Urinary bladder (tissue), 4 donors: ENCODE measurements around the gene FNIP2. TPM values are rescaled to one million over a fixed set of nuclear protein-coding genes. Genes with fewer than 3 reads are reported as not detected.
"Not testable (repeated sequence)": the region's sequence is repeated elsewhere in the genome, so short reads cannot be mapped to it uniquely, and the experiment has no call there.

Experiments
- DNase-seq: peaks from one replicate; pipeline ENCODE4 v3.0.0-alpha.2; 2015; ENCODE audit errors: extremely low spot score
- H3K27ac ChIP-seq: one replicate; pipeline ENCODE4 v1.5.1; 2013; ENCODE audit warnings: low read depth, mild to moderate bottlenecking, moderate library complexity
- H3K36me3 ChIP-seq: one replicate; pipeline ENCODE4 v1.6.1; 2013; ENCODE audit warnings: mild to moderate bottlenecking, moderate library complexity; ENCODE audit not compliant: insufficient read depth
- H3K4me1 ChIP-seq: one replicate; pipeline ENCODE4 v1.6.1; 2013; ENCODE audit warnings: mild to moderate bottlenecking, moderate library complexity; ENCODE audit not compliant: insufficient read depth
- H3K4me3 ChIP-seq: one replicate; pipeline ENCODE4 v1.5.1; 2013; ENCODE audit warnings: low read depth, low read length
- WGBS: extraction: QIAGEN DNeasy Blood & Tissue Kit; methylation state at CpG from one replicate; pipeline ENCODE4 v1.1.7; 2013; 5-methylcytosine and 5-hydroxymethylcytosine counted together
- polyA plus RNA-seq: library from polyadenylated mRNA; stranded (reverse); fragments of 200-250 nt; gene quantifications from one replicate; pipeline ENCODE4 v1.2.3, GENCODE V29; 2013
- total RNA-seq: library from RNA; depleted of rRNA; stranded (reverse); fragments of >200 nt; gene quantifications from one replicate; pipeline ENCODE4 v1.2.3, GENCODE V29; 2014
- donor health status: healthy with polysubstance abuse.
- donor health status: healthy.

The FNIP2 gene
- total and polyA plus RNA-seq, 2 donors: 15.6 to 54.0 TPM

- WGBS: 92% methylated on average over 3 of the region's 3 CpGs
- no peak overlapping the region for H3K27ac ChIP-seq
- DNase-seq: no peak
- peaks cover 1% of the 10 kb centered on the region for H3K4me1 ChIP-seq
- H3K4me3 ChIP-seq: no peak overlapping the region
- peaks cover 2% of the 10 kb centered on the region for H3K36me3 ChIP-seq
Observed at GRCh38 chr4:158903472-158904043, 134.7 kb downstream of the FNIP2 start.

GRCh38 chr4:158904815-158905214 is 136.0 kb downstream of the FNIP2 start:
- no peak overlapping the region for H3K27ac ChIP-seq
- WGBS: 100% methylated on average over 1 of the region's 1 CpG
- H3K4me3 ChIP-seq: no peak overlapping the region
- H3K4me1 ChIP-seq: peaks cover 1% of the 10 kb centered on the region
- H3K36me3 ChIP-seq: peaks cover 2% of the 10 kb centered on the region
- DNase-seq: no peak

GRCh38 chr4:158906073-158906472 is 137.2 kb downstream of the FNIP2 start:
- H3K4me3 ChIP-seq: no peak overlapping the region
- no peak overlapping the region for H3K27ac ChIP-seq
- 69% methylated on average over 3 of the region's 3 CpGs for WGBS
- H3K36me3 ChIP-seq: peaks cover 2% of the 10 kb centered on the region
- DNase-seq: no peak
- peaks cover 1% of the 10 kb centered on the region for H3K4me1 ChIP-seq

GRCh38 chr4:158912390-158912789 is 143.6 kb downstream of the FNIP2 start:
- no peak overlapping the region for H3K27ac ChIP-seq
- no peak overlapping the region for H3K4me3 ChIP-seq
- no peaks in the 10 kb centered on the region for H3K36me3 ChIP-seq
- no peaks in the 10 kb centered on the region for H3K4me1 ChIP-seq
- WGBS: 59% methylated on average over 2 of the region's 2 CpGs
- no peak for DNase-seq

- no peaks in the 10 kb centered on the region for H3K36me3 ChIP-seq
- no peaks in the 10 kb centered on the region for H3K4me1 ChIP-seq
- no peak for DNase-seq
- no peak overlapping the region for H3K27ac ChIP-seq
- 63% methylated on average over 6 of the region's 6 CpGs for WGBS
- H3K4me3 ChIP-seq: no peak overlapping the region
Observed at GRCh38 chr4:158912806-158913205, 144.0 kb downstream of the FNIP2 start.

GRCh38 chr4:158913766-158914165 is 144.9 kb downstream of the FNIP2 start:
- no peak overlapping the region for H3K27ac ChIP-seq
- no peak overlapping the region for H3K4me3 ChIP-seq
- 74% methylated on average over 5 of the region's 5 CpGs for WGBS

GRCh38 chr4:158914218-158914617 is 145.4 kb downstream of the FNIP2 start:
- Histone ChIP-seq H3K4me3 (no peak overlapping the region), H3K36me3 (no peaks in the 10 kb centered on the region), H3K27ac (no peak overlapping the region), H3K4me1 (no peaks in the 10 kb centered on the region)
- 48% methylated on average over 5 of the region's 5 CpGs for WGBS
- no peak for DNase-seq

More at GRCh38 chr4:158913766-158914165, 144.9 kb downstream of the FNIP2 start:
- Histone ChIP-seq H3K36me3 (no peaks in the 10 kb centered on the region), H3K4me1 (no peaks in the 10 kb centered on the region)
- DNase-seq: no peak

- Histone ChIP-seq H3K4me1 (no peaks in the 10 kb centered on the region), H3K4me3 (no peak overlapping the region), H3K36me3 (no peaks in the 10 kb centered on the region), H3K27ac (no peak overlapping the region)
- WGBS: 93% methylated on average over 2 of the region's 2 CpGs
- no peak for DNase-seq
Observed at GRCh38 chr4:158915683-158916241, 146.9 kb downstream of the FNIP2 start.

GRCh38 chr4:158920452-158920996 is 151.7 kb downstream of the FNIP2 start:
- H3K36me3 ChIP-seq, H3K4me1 ChIP-seq, H3K27ac ChIP-seq, H3K4me3 ChIP-seq, DNase-seq: not testable (repeated sequence)
- 84% methylated on average over 8 of the region's 8 CpGs for WGBS

GRCh38 chr4:158927774-158928173 is 158.9 kb downstream of the FNIP2 start:
- 97% methylated on average over 19 of the region's 19 CpGs for WGBS
- not testable (repeated sequence) for H3K27ac ChIP-seq, DNase-seq, H3K4me3 ChIP-seq, H3K4me1 ChIP-seq, H3K36me3 ChIP-seq

- H3K4me1 ChIP-seq: no peaks in the 10 kb centered on the region
- 79% methylated on average over 5 of the region's 5 CpGs for WGBS
Observed at GRCh38 chr4:158929939-158930638, 161.3 kb downstream of the FNIP2 start.

GRCh38 chr4:158930639-158930972 is 161.8 kb downstream of the FNIP2 start:
- Histone ChIP-seq H3K36me3 (no peaks in the 10 kb centered on the region), H3K27ac (no peak overlapping the region), H3K4me1 (no peaks in the 10 kb centered on the region), H3K4me3 (no peak overlapping the region)
- no peak for DNase-seq

More at GRCh38 chr4:158929939-158930638, 161.3 kb downstream of the FNIP2 start:
- H3K36me3 ChIP-seq: no peaks in the 10 kb centered on the region
- no peak overlapping the region for H3K4me3 ChIP-seq
- H3K27ac ChIP-seq: no peak overlapping the region
- no peak for DNase-seq

- no peak for DNase-seq
- H3K36me3 ChIP-seq: no peaks in the 10 kb centered on the region
- no peaks in the 10 kb centered on the region for H3K4me1 ChIP-seq
- H3K4me3 ChIP-seq: no peak overlapping the region
- no peak overlapping the region for H3K27ac ChIP-seq
- 77% methylated on average over 2 of the region's 2 CpGs for WGBS
Observed at GRCh38 chr4:158933236-158933635, 164.4 kb downstream of the FNIP2 start.

- Histone ChIP-seq H3K27ac (no peak overlapping the region), H3K36me3 (no peaks in the 10 kb centered on the region), H3K4me3 (no peak overlapping the region), H3K4me1 (no peaks in the 10 kb centered on the region)
- 93% methylated on average over 6 of the region's 6 CpGs for WGBS
- no peak for DNase-seq
Observed at GRCh38 chr4:158934996-158935669, 166.3 kb downstream of the FNIP2 start.
